Endothelial cell of umbilical vein (primary cell): ENCODE data around the gene RNASEH2A. TPM values are rescaled to one million over a fixed set of nuclear protein-coding genes. Genes with fewer than 3 reads are reported as not detected.
A peak's percentile ranks its signal among the peaks of the same experiment; 100 is the strongest.

ENCODE experiments used
- BruUV-seq: library from RNA; stranded (reverse); fragments of 400-500 nt; replicated peaks from 2 replicates; lab custom pipeline; 2021; lab: Mats Ljungman, UMichigan
- CTCF ChIA-PET: fragments of 300-600, 350-600 bp; sonication (Branson Sonifier 250); formaldehyde crosslinking; loops from one replicate; lab custom pipeline; 2021; ENCODE audit warnings: antibody characterized with exemption, inconsistent platforms; lab: Charles Lee
- POLR2A ChIA-PET: fragments of 300-600, 350-600 bp; sonication (Branson Sonifier 250); formaldehyde crosslinking; loops from one replicate; lab custom pipeline; 2021; ENCODE audit warnings: antibody characterized with exemption, inconsistent platforms; lab: Charles Lee
- DNase-seq: peaks from one replicate; pipeline ENCODE4 v3.0.0-alpha.2; 2011; ENCODE audit warnings: low read depth, low spot score
- FAIRE-seq: peaks from 2 replicates; lab custom pipeline; 2011; peaks lifted over from hg19 to GRCh38; lab: Jason Lieb, UNC
- H2AFZ ChIP-seq: 2 replicates; pipeline ENCODE4 v1.6.0; 2012; ENCODE audit warnings: low read depth, low read length, control low read depth, inconsistent platforms
- H3K27ac ChIP-seq: 2 replicates; pipeline ENCODE4 v1.5.1; 2011; ENCODE audit warnings: low read depth, mild to moderate bottlenecking, control low read depth, low read length, moderate library complexity; ENCODE audit not compliant: insufficient read depth
- H3K27me3 ChIP-seq, 2 experiments: 2 replicates each; pipeline versions ENCODE4 v1.6.0 to v1.6.1; 2011; ENCODE audit warnings: low read length in 2 of 2, mixed read lengths in 1 of 2; ENCODE audit not compliant: control insufficient read depth in 2 of 2, insufficient read depth in 2 of 2
- H3K36me3 ChIP-seq, 2 experiments: 2 replicates in 1 of 2; 3 replicates in 1 of 2; pipeline ENCODE4 v1.5.1; 2011; ENCODE audit warnings: low read length in 2 of 2, mild to moderate bottlenecking in 1 of 2, moderate library complexity in 1 of 2; ENCODE audit not compliant: control insufficient read depth in 2 of 2, insufficient read depth in 2 of 2; ENCODE audit errors: extremely low read depth in 1 of 2
- H3K4me1 ChIP-seq: 3 replicates; pipeline ENCODE4 v1.5.1; 2011; ENCODE audit warnings: mild to moderate bottlenecking, low read length; ENCODE audit not compliant: control insufficient read depth, insufficient read depth; ENCODE audit errors: extremely low read depth
- H3K4me2 ChIP-seq: 2 replicates; pipeline ENCODE4 v1.6.1; 2011; ENCODE audit warnings: low read length, control low read depth, mixed read lengths; ENCODE audit not compliant: insufficient read depth
- H3K4me3 ChIP-seq, 3 experiments: fragments of 200-600 bp in 1 of 3; sonication (generic), shearing (Covaris generic) in 1 of 3; replicated peaks in 1 of 3; 2 replicates each; pipeline ENCODE4 v1.5.1; 2011 to 2016; ENCODE audit warnings: control low read depth in 3 of 3, low read length in 3 of 3, mild to moderate bottlenecking in 2 of 3, inconsistent platforms in 1 of 3, low read depth in 1 of 3, moderate library complexity in 1 of 3; ENCODE audit not compliant: insufficient read depth in 1 of 3
- H3K79me2 ChIP-seq: 2 replicates; pipeline ENCODE4 v1.6.0; 2012; ENCODE audit warnings: low read length, inconsistent platforms; ENCODE audit not compliant: control insufficient read depth, insufficient read depth
- H3K9ac ChIP-seq: replicated peaks from 2 replicates; pipeline ENCODE3; 2011; ENCODE audit warnings: low read length, control low read depth; ENCODE audit not compliant: insufficient read depth; ENCODE audit errors: extremely low read depth
- H3K9me1 ChIP-seq: replicated peaks from 3 replicates; pipeline ENCODE4 v1.6.0; 2011; ENCODE audit warnings: mild to moderate bottlenecking, low read length; ENCODE audit not compliant: control insufficient read depth, insufficient read depth; ENCODE audit errors: extremely low read depth
- H3K9me3 ChIP-seq: replicated peaks from 2 replicates; pipeline ENCODE4 v1.5.1; 2012; ENCODE audit warnings: low read length, inconsistent platforms; ENCODE audit not compliant: control insufficient read depth, insufficient read depth
- H4K20me1 ChIP-seq: replicated peaks from 2 replicates; pipeline ENCODE3; 2011; ENCODE audit warnings: mild to moderate bottlenecking, low read length; ENCODE audit not compliant: control insufficient read depth, insufficient read depth; ENCODE audit errors: extremely low read depth
- CTCF ChIP-seq, 2 donors: IDR thresholded peaks; 1 replicate in 1 of 2; 2 replicates in 1 of 2; pipeline ENCODE4 v1.5.1; 2011; ENCODE audit warnings: low read length in 2 of 2, mild to moderate bottlenecking in 2 of 2, moderate library complexity in 2 of 2, control low read depth in 1 of 2, inconsistent platforms in 1 of 2, low read depth in 1 of 2; ENCODE audit not compliant: insufficient read depth in 1 of 2; ENCODE audit errors: extremely low read depth in 1 of 2
- EZH2 ChIP-seq: IDR thresholded peaks from 2 replicates; pipeline ENCODE4 v1.6.1; 2012; ENCODE audit warnings: borderline replicate concordance, low read depth, mild to moderate bottlenecking, moderate library complexity, low read length, inconsistent platforms; ENCODE audit not compliant: severe bottlenecking
- FOS ChIP-seq: IDR thresholded peaks from 2 replicates; pipeline ENCODE4 v1.6.1; 2011; ENCODE audit warnings: mild to moderate bottlenecking, low read length, moderate library complexity, borderline replicate concordance; ENCODE audit not compliant: insufficient read depth
- GATA2 ChIP-seq: IDR thresholded peaks from 2 replicates; pipeline ENCODE4 v1.7.0; 2011; ENCODE audit warnings: low read depth, mild to moderate bottlenecking, moderate library complexity, mixed read lengths, low read length; ENCODE audit not compliant: insufficient read length, insufficient read depth
- JUN ChIP-seq: IDR thresholded peaks from 2 replicates; pipeline ENCODE4 v1.6.1; 2011; ENCODE audit warnings: borderline replicate concordance, low read depth; ENCODE audit not compliant: insufficient read length, insufficient read depth
- MAX ChIP-seq: IDR thresholded peaks from 2 replicates; pipeline ENCODE4 v1.6.1; 2011; ENCODE audit not compliant: insufficient read depth, insufficient read length
- MYC ChIP-seq: IDR thresholded peaks from one replicate; pipeline ENCODE4 v1.6.1; 2011; ENCODE audit warnings: mild to moderate bottlenecking, low read depth, low read length
- POLR2A ChIP-seq: IDR thresholded peaks from 2 replicates; pipeline ENCODE4 v1.6.1; 2012; ENCODE audit warnings: low read depth, mild to moderate bottlenecking, control low read depth, low read length
- POLR2AphosphoS5 ChIP-seq: IDR thresholded peaks from 2 replicates; pipeline ENCODE4 v1.6.1; 2012; ENCODE audit warnings: low read depth, mild to moderate bottlenecking, control low read depth, low read length, moderate library complexity; ENCODE audit not compliant: insufficient read depth
- dilution Hi-C: fragments of 300-500 bp; cut with MboI; formaldehyde crosslinking; loops from one replicate; pipeline ENCODE4 v1.15.0; 2019; ENCODE audit warnings: low sequenced_read_pairs; ENCODE audit not compliant: extremely low pct_ligation_motif_present
- intact Hi-C: fragments of 100-400 bp; cut with micrococcal nuclease; formaldehyde crosslinking; loops from one replicate; pipeline ENCODE4 v1.10.0; 2022
- polyA plus RNA-seq, 4 experiments: library from polyadenylated mRNA; depleted of rRNA in 3 of 4; stranded (reverse) in 3 of 4; unstranded in 1 of 4; fragments of >200 nt; gene quantifications; 2 replicates each; pipeline versions ENCODE4 v1.2.1 to v1.2.3, GENCODE V29; 2011 to 2012; ENCODE audit warnings: missing spikeins in 1 of 4
- total RNA-seq: library from RNA; stranded (reverse); gene quantifications from 2 replicates; pipeline ENCODE4 v1.2.3, GENCODE V29; 2021

RNASEH2A gene
- total and polyA plus RNA-seq, 2 donors (not counting 3 experiments of a cell fraction or from before 2014, with no cell fraction given): 25.6 to 45.4 TPM

- ChIA-PET CTCF (interaction anchor here (0.7 to 1.2 kb wide), 5 partner anchors 9 to 51 kb away, joined by 3 to 21 read pairs (median 3); partner anchors contain the start of genes JUNB and RTBDN), POLR2A (interaction anchor here (2.8 kb wide), 1 partner anchor 9 kb away, joined by 73 read pairs; the partner anchor contains the start of gene JUNB)
- FAIRE-seq (no peak), DNase-seq (no peak)
- H3K36me3 ChIP-seq: no peaks in the 10 kb centered on the region
- BruUV-seq: TSS peak; percentile 59
- H3K79me2 ChIP-seq: no peaks in the 10 kb centered on the region
- H3K9me3 ChIP-seq: no peaks in the 10 kb centered on the region
- TF ChIP-seq JUN (no peak), FOS (no peak), CTCF (IDR thresholded peaks at IDR 0.05; ENCODE audit: extremely low read depth in 1 of 2, insufficient read depth in 1 of 2, low read depth in 1 of 2, low read length in 2 of 2) (no peak), POLR2AphosphoS5 (no peak), GATA2 (no peak), MYC (no peak), POLR2A (no peak), EZH2 (no peak), MAX (no peak)
- H3K27ac ChIP-seq: peak overlapping the region; percentile 72
- peak overlapping the region in 1 of 3 experiments; percentile 39 for H3K4me3 ChIP-seq
- H3K9me1 ChIP-seq: no peaks in the 10 kb centered on the region
- dilution Hi-C loops: no loop called here
- peaks cover 24% of the 10 kb centered on the region for H3K4me1 ChIP-seq
- peak overlapping the region; percentile 17 for H3K4me2 ChIP-seq
- H3K27me3 ChIP-seq: no peaks in the 10 kb centered on the region
- intact Hi-C loops: loop anchor here (2.0 to 10.0 kb wide), 2 partner anchors 151 to 319 kb away; partner anchors contain the start of genes CALR, FARSA and LYL1
- no peaks in the 10 kb centered on the region for H4K20me1 ChIP-seq
- H2AFZ ChIP-seq: no peak overlapping the region
- peak overlapping the region; percentile 36 for H3K9ac ChIP-seq
Observed at GRCh38 chr19:12783291-12783848, 23.0 kb upstream of the RNASEH2A start.
